Osteoblast (primary cell): ENCODE data around the gene ABHD12. TPM values are rescaled to one million over a fixed set of nuclear protein-coding genes. Genes with fewer than 3 reads are reported as not detected.

Experiments
- DNase-seq: peaks from one replicate; pipeline ENCODE4 v3.0.0; 2011; ENCODE audit warnings: low spot score, mixed read lengths; ENCODE audit not compliant: insufficient read length; ENCODE audit errors: missing footprints
- H2AFZ ChIP-seq: 2 replicates; pipeline ENCODE4 v1.6.0; 2011; ENCODE audit warnings: mild to moderate bottlenecking, low read length
- H3K27ac ChIP-seq: 2 replicates; pipeline ENCODE4 v1.5.1; 2011; ENCODE audit warnings: mild to moderate bottlenecking, low read depth, low read length, moderate library complexity
- H3K27me3 ChIP-seq: 2 replicates; pipeline ENCODE4 v1.6.0; 2012; ENCODE audit warnings: mild to moderate bottlenecking, control low read depth, inconsistent platforms, low read length, moderate library complexity; ENCODE audit not compliant: insufficient read depth
- H3K36me3 ChIP-seq: 2 replicates; pipeline ENCODE4 v1.5.1; 2011; ENCODE audit warnings: mild to moderate bottlenecking, low read length, control low read depth, moderate library complexity; ENCODE audit not compliant: insufficient read depth
- H3K4me1 ChIP-seq: 2 replicates; pipeline ENCODE4 v1.5.1; 2011; ENCODE audit warnings: mild to moderate bottlenecking, low read length, control low read depth, moderate library complexity; ENCODE audit not compliant: insufficient read depth
- H3K4me2 ChIP-seq: 2 replicates; pipeline ENCODE4 v1.6.0; 2011; ENCODE audit warnings: mild to moderate bottlenecking, low read length; ENCODE audit not compliant: insufficient read depth
- H3K4me3 ChIP-seq: fragments of 200-600 bp; sonication (generic); 3 replicates; pipeline ENCODE4 v1.5.1; 2012; ENCODE audit warnings: mild to moderate bottlenecking, low read length, inconsistent platforms; ENCODE audit not compliant: insufficient read depth
- H3K79me2 ChIP-seq: 2 replicates; pipeline ENCODE4 v1.6.0; 2012; ENCODE audit warnings: mild to moderate bottlenecking, low read length, control low read depth, inconsistent platforms; ENCODE audit not compliant: insufficient read depth
- H3K9me3 ChIP-seq: 2 replicates; pipeline ENCODE4 v1.5.1; 2011; ENCODE audit warnings: low read depth, low read length, control low read depth
- H4K20me1 ChIP-seq: 2 replicates; pipeline ENCODE4 v1.6.0; 2012; ENCODE audit warnings: mild to moderate bottlenecking, low read length, control low read depth; ENCODE audit not compliant: insufficient read depth
- total RNA-seq: library from RNA; depleted of rRNA; stranded (reverse); fragments of >200 nt; gene quantifications from 2 replicates; pipeline ENCODE4 v1.2.3, GENCODE V29; 2012
- TF ChIP-seq, protein P1 (sequence below): IDR thresholded peaks from 2 replicates; pipeline ENCODE4 v1.5.1; 2011; ENCODE audit warnings: mild to moderate bottlenecking, low read depth, low read length, moderate library complexity; ENCODE audit errors: extremely low read depth

The ABHD12 gene
- total RNA-seq, 1 donor: 29.7 TPM

DNA sequence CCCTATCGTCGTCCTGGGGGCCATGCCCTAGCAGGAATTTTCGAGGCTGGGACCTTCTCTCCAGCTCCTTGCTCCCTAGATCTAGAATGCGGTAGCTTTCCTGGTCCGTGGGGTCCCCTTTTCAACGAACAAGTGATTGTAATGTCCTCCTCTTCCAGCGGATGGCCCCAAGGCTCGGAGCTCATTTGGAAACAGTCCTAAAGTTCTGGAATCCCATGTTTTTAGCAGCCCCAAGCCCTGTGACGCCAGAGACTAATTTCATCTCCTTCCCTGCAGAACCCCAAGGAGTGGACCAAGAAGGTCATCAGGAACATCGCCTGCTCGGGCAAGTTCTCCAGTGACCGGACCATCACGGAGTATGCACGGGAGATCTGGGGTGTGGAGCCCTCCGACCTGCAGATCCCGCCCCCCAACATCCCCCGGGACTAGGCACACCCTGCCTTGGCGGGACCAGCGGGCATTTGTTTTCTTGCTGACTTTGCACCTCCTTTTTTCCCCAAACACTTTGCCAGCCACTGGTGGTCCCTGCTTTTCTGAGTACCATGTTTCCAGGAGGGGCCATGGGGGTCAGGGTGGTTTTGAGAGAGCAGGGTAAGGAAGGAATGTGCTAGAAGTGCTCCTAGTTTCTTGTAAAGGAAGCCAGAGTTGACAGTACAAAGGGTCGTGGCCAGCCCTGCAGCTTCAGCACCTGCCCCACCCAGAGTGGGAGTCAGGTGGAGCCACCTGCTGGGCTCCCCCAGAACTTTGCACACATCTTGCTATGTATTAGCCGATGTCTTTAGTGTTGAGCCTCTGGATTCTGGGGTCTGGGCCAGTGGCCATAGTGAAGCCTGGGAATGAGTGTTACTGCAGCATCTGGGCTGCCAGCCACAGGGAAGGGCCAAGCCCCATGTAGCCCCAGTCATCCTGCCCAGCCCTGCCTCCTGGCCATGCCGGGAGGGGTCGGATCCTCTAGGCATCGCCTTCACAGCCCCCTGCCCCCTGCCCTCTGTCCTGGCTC, 94.2 kb downstream of the ABHD12 start:
- no peak overlapping the region for H2AFZ ChIP-seq
- H3K27ac ChIP-seq: peak overlapping the region; percentile 17
- H3K36me3 ChIP-seq: peaks cover 41% of the 10 kb centered on the region
- H3K79me2 ChIP-seq: no peaks in the 10 kb centered on the region
- no peaks in the 10 kb centered on the region for H3K9me3 ChIP-seq
- H4K20me1 ChIP-seq: peaks cover 7% of the 10 kb centered on the region
- DNase-seq: peak; percentile 95
- H3K27me3 ChIP-seq: no peaks in the 10 kb centered on the region
- no peak overlapping the region for H3K4me2 ChIP-seq
- H3K4me3 ChIP-seq: no peak overlapping the region
- peaks cover 19% of the 10 kb centered on the region for H3K4me1 ChIP-seq
- TF ChIP-seq, protein P1, sequence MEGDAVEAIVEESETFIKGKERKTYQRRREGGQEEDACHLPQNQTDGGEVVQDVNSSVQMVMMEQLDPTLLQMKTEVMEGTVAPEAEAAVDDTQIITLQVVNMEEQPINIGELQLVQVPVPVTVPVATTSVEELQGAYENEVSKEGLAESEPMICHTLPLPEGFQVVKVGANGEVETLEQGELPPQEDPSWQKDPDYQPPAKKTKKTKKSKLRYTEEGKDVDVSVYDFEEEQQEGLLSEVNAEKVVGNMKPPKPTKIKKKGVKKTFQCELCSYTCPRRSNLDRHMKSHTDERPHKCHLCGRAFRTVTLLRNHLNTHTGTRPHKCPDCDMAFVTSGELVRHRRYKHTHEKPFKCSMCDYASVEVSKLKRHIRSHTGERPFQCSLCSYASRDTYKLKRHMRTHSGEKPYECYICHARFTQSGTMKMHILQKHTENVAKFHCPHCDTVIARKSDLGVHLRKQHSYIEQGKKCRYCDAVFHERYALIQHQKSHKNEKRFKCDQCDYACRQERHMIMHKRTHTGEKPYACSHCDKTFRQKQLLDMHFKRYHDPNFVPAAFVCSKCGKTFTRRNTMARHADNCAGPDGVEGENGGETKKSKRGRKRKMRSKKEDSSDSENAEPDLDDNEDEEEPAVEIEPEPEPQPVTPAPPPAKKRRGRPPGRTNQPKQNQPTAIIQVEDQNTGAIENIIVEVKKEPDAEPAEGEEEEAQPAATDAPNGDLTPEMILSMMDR: peak; percentile 45

DNA sequence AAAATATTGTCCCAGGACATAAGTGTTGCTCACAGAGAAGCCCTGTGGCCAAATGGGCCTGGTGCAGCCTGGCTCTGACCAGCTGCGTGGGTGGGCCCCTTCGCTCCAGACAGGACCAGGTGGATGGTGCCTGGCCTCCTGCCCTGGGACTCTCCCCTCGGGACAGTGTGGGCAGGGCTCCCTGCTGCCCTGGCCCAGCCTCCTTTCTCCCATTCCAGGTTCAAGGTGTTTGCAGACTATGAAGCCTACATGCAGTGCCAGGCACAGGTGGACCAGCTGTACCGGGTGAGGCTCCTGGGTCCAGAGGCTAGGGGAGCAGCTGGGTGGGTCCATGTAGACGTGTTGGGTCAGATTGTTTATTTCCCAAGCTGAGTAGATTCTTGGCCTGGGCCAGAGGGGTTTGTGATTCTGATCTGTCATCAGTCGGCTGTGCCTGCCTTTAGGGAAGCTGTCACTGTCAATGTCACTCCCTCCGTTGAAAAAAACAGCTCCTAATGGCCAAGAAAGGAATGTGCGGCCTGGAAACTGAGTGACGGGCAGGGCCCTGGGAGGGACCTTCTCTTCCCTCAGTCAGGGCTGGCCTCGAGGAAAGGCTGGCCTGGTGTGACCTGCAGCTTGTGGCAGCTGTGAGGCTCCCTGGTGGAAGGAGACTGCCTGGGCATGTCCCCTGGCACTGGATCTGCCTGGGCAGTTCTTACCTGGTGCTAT, 95.1 kb downstream of the ABHD12 start:
- Histone ChIP-seq H3K4me3 (no peak overlapping the region), H2AFZ (no peak overlapping the region), H3K9me3 (no peaks in the 10 kb centered on the region), H3K27me3 (no peaks in the 10 kb centered on the region), H3K4me1 (peaks cover 12% of the 10 kb centered on the region), H3K79me2 (no peaks in the 10 kb centered on the region), H3K36me3 (peaks cover 48% of the 10 kb centered on the region), H4K20me1 (peaks cover 7% of the 10 kb centered on the region), H3K4me2 (no peak overlapping the region), H3K27ac (no peak overlapping the region)
- peak; percentile 90 for DNase-seq
- TF ChIP-seq, protein P1: no peak

DNA sequence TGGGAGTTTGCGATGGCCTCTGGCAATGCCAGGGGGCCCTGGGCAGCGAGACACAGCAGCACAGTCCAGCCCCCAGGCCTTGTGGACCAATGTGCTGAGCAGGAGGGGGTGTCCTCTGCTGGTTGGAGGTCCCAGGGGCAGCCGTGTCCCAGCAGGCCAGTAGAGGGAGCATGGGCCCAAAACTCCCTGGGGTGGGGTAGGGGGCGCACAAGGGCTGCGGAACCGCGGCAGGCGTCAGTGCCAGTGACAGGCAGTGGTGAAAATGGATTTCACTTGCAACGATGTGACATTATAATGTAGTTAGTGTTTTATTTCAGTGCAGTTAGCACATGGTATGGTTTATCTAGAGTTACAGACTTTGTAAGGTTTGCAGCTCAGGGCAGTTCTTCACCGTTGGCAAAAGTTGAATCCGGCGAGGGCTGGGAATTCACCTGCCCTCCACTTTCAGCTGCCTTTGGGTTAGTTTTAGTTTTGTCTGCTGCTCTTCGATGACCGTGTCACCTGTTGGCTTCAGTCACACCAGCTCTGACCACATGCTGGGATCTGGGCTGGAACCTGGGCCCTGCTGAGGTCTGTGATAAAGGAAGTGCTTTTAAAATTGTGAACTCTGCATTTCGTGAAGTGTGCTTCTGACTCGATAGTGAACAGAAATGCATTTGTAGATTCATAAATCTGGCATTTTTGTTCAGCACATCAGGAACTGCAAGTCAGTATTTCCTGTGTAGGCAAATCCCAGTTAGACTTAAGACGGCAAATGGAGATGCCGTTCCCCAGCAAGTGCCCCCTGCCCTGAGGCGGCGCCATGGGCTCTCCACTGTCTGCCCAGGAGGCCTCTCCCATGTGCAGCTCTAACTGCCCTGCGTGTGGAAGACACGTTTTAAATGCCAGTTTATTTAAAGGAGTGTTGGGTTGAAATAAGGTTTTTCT, 95.9 kb downstream of the ABHD12 start:
- Histone ChIP-seq H3K27me3 (no peaks in the 10 kb centered on the region), H3K36me3 (peaks cover 56% of the 10 kb centered on the region), H3K79me2 (no peaks in the 10 kb centered on the region), H3K4me1 (peaks cover 4% of the 10 kb centered on the region), H3K27ac (no peak overlapping the region), H2AFZ (no peak overlapping the region), H4K20me1 (peaks cover 6% of the 10 kb centered on the region), H3K4me3 (no peak overlapping the region), H3K4me2 (no peak overlapping the region), H3K9me3 (no peaks in the 10 kb centered on the region)
- peak; percentile 94 for DNase-seq
- TF ChIP-seq, protein P1: peak; percentile 78
